ENCODE data around the gene PSMA7. TPM values are rescaled to one million over a fixed set of nuclear protein-coding genes. Genes with fewer than 3 reads are reported as not detected.

PSMA7 gene
- total RNA-seq, 1 experiment from 2014 or later = 631 TPM

DNA sequence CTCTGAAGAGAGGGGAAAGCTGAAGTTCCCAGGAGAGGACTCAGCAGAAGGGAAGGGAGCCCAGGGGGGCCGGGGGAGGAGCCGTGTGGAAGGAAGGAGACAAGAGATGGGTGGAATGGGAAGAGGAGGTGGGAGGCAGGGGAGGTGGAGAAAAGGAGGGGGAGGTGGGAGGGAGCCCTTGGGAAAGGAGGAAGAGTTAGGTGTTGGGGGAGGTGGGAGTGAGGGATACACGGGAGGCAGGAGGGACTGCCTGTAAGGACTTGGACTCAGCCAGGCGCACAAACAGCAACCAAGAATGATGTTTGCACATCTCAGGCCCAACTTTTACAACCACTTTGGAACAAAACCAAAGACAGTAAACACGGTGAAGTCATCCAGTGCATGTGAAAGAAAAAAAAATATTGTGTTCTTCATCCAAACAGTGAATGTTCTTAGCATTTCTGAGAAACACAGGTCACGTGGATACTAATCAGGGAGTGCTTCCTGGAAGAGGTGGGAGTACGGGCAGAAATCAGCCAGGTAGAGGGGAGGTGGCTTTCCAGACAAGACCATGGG lies 38.3 kb downstream of the PSMA7 start:
- in situ Hi-C loops (cut with HindIII; ENCODE audit: low sequenced_read_pairs) = no loop called here
- no peak for DNase-seq (ENCODE audit: low spot score)

DNA sequence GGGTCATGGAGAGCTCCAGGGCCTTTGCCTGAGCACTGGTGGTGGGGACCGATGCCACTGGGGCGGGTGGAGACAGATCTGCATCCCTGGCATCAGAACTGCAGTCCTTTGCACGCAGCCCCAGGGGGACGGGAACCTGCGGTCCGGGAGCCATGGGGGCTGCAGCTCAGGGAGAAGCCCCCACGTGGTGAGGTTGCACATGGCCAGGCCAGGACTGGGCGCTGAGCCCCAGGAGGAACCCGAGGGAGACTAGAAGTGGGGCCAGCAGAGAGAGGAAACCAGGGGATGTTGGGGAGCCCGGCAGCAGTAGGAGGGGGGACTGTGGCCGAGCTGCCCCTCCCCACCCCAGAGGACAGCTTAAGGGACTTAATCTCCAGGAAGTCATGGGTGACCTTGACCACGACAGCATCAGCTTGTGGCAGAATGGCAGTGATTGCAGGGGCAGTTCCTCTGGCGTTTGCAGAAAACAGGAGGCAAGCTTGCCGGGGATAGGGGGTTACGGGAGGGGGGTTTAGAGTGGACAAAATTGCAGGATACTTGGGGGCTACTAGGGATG lies 38.9 kb downstream of the PSMA7 start:
- in situ Hi-C loops (cut with HindIII; ENCODE audit: low sequenced_read_pairs) = no loop called here
- no peak for DNase-seq (ENCODE audit: low spot score)

DNA sequence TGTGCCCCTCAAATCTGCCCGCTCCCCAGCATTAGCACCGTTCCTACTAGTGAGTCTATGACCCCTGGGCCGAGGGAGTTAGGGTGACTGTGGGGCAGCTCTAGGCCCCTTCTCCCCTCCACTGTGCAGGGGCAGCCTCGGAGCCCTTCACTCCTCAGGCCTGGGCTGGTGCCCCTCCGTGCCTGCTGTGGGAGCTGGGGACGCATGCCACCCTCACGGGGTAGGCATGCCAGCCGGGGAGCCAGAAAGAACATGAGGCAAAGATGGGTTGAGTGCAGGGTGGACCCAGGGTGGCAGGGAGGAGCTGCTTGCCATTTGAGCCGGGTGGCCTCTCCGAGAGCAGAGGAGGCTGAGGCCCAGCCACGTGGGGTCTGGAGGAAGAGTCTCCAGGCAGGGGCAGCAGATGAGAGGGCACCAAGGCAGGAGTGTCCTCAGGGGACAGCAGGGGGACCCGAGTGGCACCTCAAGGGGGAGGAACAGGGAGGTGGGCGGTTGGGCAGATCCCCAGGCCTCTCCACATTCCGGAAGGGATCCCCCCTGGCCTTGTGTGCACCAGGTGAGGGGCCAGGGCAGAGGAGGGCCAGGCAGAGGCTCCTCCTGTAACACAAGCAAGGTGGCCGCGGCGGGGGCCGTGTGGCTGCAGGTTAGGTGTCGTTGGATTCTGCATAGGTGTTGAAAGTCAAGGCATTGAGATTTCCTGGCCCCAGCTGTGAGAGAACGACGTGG lies 39.5 kb downstream of the PSMA7 start:
- in situ Hi-C loops (cut with HindIII; ENCODE audit: low sequenced_read_pairs) = no loop called here
- DNase-seq (ENCODE audit: low spot score) = no peak

DNA sequence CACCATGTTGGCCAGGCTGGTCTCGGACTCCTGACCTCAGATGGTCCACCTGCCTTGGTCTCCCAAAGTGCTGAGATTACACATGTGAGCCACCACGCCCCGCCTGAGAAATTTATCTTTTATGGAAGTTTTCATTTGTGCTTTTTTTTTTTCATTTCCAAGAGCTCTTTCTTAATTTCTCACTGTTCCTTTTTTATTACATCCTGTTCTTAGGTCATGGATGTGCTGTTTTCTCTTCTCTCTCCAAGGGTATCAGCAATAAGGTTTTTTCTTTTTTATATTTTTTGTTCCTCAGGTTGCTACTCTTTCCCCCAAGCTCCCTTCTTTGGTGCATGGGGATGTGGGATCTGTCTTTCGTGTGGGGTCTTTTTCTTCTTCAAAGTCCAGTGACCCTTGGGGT lies 42.1 kb downstream of the PSMA7 start:
- in situ Hi-C loops (cut with HindIII; ENCODE audit: low sequenced_read_pairs) = no loop called here
- no peak for DNase-seq (ENCODE audit: low spot score)

DNA sequence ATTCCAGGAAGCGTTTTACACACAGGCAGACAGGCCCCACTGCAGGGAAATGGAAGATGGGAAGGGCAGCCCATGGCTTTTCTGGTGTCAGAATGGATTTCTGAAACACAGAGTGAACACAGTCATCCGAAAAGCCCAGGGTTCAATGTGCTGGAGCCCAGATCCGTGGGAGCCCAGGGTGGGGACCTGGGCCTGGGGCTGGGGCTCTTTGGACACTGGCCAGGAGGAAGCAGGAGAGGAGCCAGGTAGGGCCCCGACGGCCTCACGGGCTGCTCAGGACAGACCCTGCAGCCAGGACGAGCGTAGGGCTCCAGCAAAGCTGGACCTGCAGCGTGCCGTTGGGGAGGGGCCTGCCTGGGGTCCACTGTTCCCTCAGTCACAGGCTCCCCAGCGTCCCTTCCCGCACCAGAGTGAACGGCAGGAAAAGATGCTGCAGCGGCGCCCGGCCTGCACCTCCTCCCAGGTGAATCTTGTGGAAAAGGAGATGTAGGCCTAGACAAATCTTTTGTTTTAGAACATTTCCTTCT lies 45.2 kb downstream of the PSMA7 start:
- in situ Hi-C loops (cut with HindIII; ENCODE audit: low sequenced_read_pairs) = no loop called here
- no peak for DNase-seq (ENCODE audit: low spot score)

DNA sequence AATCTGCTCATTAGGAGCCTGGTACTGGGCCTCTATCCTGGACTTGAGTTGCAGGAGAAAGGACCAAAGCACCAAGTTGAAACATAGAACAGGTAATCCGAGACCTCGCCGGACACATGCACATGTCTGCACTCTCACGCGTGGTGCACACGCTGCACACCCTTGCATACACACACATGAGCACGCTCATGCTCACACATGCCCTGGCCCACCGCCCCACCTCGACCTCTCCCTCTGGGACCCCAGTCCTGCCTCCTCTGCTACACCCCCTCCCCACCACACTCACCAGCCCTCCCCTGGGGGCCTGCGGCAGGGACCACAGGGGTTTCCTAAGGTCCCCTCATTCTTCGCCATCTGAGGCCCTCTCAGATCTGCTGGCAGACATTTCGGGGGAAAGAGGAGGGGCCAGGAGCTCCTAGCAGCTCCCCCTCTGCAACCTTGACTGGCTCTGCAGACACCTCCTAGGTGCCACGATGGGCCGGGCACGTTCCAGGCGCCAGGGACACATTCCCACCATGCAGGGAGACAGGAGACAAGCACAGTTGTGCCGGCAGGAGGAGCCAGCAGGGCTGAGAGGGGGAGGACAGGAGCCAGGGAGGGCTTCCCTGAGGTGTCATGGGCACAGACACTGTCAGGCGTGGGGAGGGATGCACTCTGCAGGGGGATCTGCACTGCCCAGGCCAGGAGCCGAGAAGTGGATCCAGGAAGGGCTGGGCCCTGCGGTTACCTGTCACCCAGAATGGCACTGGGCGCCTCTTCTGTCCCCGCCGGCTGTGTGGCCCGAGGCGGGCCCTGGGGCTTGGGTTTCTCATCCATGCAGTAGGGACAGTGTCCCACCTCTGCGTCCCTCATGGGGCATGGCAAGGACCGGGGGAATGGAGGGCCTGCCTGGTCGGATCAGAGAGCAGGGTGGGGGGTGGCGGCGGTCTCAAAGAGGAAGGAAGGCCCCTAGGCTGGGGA lies 46.5 kb downstream of the PSMA7 start:
- no peak for DNase-seq (ENCODE audit: low spot score)
- in situ Hi-C loops (cut with HindIII; ENCODE audit: low sequenced_read_pairs) = no loop called here

DNA sequence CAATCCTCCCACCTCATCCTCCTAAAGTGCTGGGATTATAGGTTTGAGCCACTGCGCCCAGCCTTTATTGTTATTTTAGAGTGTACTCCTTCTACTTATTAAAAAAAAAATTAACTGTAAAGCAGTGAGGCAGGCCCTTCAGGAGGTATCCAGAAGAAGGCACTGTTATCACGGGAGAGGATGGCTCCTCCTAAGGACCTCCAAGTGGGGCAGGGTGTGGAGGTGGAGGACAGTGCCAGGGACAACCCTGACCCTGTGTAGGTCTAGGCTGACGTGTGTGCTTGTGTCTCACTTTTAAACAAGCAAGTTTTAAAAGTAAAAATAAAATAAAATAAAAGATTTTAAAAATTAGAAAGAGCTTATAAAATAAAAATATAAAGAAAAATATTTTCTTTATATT lies 53.8 kb downstream of the PSMA7 start:
- in situ Hi-C loops (cut with HindIII; ENCODE audit: low sequenced_read_pairs) = no loop called here

DNA sequence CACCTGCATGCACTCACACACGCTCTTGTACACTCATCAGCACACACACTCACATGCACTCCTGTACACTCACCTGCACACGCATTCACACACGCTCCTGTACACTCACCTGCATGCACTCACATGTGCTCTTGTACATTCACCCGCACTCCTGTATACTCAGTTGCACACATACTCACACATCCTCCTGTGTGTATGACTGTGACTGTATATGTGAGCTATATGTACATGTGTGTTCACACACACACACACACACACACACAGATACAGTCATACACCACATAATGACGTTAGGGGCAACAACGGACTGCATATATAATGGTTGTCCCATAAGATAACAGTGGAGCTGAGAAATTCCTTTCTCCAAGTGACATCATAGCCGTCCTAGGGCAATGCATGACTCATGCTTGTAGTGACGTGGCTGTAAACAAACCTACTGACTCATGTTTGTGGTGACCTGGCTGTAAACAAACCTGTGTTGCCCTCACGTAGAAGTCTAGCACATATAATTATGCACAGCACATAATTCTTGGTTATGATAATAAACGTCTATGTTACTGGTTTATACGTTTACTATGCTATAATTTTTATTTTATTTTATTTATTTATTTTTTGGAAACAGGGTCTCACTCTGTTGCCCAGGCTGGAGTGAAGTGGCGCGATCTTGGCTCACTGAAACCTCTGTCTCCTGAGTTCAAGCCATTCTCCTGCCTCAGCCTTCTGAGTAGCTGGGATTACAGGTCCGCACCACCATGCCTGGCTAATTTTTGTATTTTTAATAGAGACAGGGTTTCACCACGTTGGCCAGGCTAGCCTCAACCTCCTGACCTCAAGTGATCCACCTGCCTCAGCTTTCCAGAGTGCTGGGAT lies 54.7 kb downstream of the PSMA7 start:
- in situ Hi-C loops (cut with HindIII; ENCODE audit: low sequenced_read_pairs) = no loop called here
- DNase-seq (ENCODE audit: low spot score) = no peak

More for the DNA sequence above, 53.8 kb downstream of the PSMA7 start:
- no peak for DNase-seq (ENCODE audit: low spot score)

DNA sequence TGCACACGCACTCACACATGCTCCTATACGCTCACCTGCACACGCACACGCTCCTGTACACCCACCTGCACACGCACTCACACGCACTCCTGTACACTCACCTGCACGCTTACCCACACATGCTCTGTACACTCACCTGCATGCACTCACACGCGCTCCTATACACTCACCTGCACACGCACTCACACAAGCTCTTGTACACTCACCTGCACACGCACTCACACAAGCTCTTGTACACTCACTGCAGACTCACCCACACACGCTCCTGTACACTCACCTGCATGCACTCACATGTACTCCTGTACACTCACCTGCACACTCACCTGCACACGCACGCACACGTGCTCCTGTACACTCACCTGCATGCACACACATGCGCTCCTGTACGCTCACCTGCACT lies 55.6 kb downstream of the PSMA7 start:
- in situ Hi-C loops (cut with HindIII; ENCODE audit: low sequenced_read_pairs) = no loop called here

DNA sequence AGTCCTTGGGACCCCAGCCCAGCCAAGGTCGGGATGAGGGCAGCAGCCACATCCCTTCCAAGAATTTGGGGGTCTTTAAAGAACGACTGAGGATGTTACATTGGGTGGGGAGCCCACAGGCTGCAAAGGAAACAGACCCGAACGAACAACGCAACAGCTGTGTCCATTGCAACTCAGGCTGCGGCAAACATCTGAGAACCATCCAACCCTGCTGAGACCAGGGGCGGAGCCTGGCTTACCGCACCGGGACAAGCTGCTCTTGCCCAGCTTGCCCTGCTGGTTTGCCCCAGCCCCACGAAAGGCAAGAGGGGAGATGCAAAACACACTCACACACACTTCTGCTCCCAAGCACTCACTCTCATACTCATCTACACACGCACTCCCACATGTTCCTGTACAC lies 56.0 kb downstream of the PSMA7 start:
- no peak for DNase-seq (ENCODE audit: low spot score)
- in situ Hi-C loops (cut with HindIII; ENCODE audit: low sequenced_read_pairs) = no loop called here

More for the DNA sequence above, 55.6 kb downstream of the PSMA7 start:
- no peak for DNase-seq (ENCODE audit: low spot score)

Other genes with a start within 250 kb of the PSMA7 start
- gene TAF4, start 77.5 kb downstream of the PSMA7 start, total RNA-seq (2014; rRNA removed; shearing (Covaris generic)) = 8.2 and 13.8 TPM in 2 replicates
- 73.9 and 86.4 TPM in 2 replicates for gene LSM14B, start 20.9 kb downstream of the PSMA7 start, total RNA-seq (2014; rRNA removed; shearing (Covaris generic))
- gene SS18L1, start 375 bp upstream of the PSMA7 start, total RNA-seq (2014; rRNA removed; shearing (Covaris generic)) = 9.6 and 13.2 TPM in 2 replicates
- gene MTG2, start 39.6 kb upstream of the PSMA7 start, total RNA-seq (2014; rRNA removed; shearing (Covaris generic)) = 30.6 and 48.2 TPM in 2 replicates
- gene HRH3, start 76.9 kb upstream of the PSMA7 start, total RNA-seq (2014; rRNA removed; shearing (Covaris generic)) = not detected in 2 replicates
- gene OSBPL2, start 95.1 kb upstream of the PSMA7 start, total RNA-seq (2014; rRNA removed; shearing (Covaris generic)) = 18.0 and 19.6 TPM in 2 replicates
- 209 and 255 TPM in 2 replicates for gene ADRM1, start 159.6 kb upstream of the PSMA7 start, total RNA-seq (2014; rRNA removed; shearing (Covaris generic))
- 21.6 and 28.3 TPM in 2 replicates for gene LAMA5, start 223.9 kb upstream of the PSMA7 start, total RNA-seq (2014; rRNA removed; shearing (Covaris generic))
- 1,245 and 1,753 TPM in 2 replicates for gene RPS21, start 243.7 kb upstream of the PSMA7 start, total RNA-seq (2014; rRNA removed; shearing (Covaris generic))

All from G401 (cell line).